ENCODE measurements around the gene EEF1AKMT2.
A peak's percentile ranks its signal among the peaks of the same experiment; 100 is the strongest.
"Not testable (repeated sequence)": the region's sequence is repeated elsewhere in the genome, so short reads cannot be mapped to it uniquely, and the experiment has no call there.

EEF1AKMT2 gene

DNA sequence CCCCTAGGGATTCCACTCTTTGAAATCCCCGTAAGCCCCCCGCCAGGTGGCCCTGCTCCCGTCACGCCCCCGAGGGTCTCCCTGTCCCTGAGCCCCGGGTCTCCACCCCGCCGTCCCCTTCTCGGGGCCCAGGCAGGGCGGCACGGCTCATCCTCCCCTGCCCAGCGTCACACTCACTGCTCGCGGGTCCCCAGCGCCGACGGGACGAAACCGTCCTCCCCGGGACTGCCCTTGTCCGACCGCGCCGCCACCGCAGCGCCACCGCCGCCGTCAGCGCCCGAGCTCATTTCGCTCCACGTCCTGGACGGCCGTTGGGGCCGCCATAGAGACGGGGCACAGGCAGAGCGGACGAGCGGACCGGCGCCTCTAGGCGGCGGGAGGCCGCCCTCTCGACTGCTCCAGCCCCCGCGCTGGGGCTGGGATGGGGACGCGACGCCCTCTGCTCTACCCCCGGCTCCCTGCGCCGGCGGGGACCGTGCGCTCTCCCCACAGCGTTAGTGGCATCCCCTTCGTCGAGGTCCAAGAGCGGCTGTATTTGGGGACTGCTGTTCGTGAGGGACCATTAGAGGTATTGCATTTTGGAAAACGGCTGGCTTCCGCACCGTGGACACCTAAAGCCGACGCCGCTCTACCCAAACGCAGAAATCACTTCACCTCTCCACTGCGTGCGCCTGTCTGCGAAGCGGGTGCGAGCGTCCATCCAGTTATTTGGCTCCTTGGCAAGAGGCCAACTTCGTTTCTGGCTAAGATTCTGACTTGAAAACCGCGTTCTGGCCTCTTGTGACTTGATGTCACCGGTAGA lies at the start of gene EEF1AKMT2:
TSS of gene EEF1AKMT2 (minus strand) at position 341 of the 802 bp plus-strand sequence. CDS start at position 287, 54 bp downstream.
- peak; percentile 68 for DNase-seq (ENCODE audit: low read depth)

DNA sequence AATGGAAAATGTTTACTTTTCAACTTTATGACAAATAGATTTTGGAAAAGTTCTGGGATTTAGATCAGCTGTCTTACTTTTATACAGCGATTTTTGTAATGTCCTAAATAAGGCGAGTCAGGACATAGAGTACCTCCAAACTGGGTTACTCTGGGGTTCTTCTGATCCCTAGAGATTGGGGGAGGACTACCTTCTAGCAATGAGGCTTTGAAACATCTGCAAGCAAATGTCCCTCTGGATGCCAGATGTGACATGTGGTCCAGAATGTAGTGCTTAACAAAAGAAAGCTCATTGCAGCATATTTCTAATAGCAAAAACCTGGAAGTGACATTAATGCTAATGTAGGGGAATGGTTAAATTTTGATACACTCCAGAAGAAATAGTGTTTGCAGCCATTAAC lies 46.0 kb upstream of the EEF1AKMT2 start:
- no peak for DNase-seq (ENCODE audit: low read depth)

DNA sequence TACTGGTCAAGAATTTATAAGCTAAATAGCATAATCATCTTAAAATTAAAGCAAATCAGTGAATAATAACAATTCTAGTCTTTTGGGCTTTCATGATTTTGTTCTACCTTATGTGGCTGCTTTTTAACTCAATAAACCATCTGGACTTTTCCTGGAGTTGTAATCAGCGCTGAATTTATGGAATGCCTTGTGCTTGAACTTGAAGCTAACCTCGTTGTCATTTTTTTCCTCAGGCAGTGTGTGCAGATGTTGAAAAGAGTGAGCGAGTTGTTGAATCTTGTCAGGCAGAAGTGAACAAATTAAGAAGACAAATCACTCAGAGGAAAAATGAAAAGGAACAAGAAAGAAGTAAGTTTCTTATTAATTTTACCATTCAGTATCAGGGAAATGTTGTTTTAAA lies 39.4 kb upstream of the EEF1AKMT2 start:
- DNase-seq (ENCODE audit: low read depth) = no peak

DNA sequence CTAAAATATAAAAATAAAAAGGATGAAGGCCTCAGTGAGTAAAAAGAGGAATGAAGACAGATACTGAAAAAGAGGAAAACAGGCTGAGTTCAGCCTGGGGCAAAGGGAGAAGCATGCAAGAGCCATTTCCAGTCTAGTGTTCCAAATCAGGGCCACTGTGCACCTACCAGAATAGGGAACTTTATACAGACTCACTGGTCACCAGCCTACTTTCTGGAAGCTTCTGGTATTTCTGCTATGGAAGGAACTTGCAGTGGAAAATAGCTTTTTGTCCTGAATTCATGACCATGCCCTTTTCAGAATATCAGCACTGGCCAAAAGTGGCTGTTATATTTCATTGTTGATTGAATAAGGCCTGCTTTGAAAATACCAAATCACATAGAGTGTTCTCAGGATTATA lies 38.8 kb upstream of the EEF1AKMT2 start:
- DNase-seq (ENCODE audit: low read depth) = no peak

DNA sequence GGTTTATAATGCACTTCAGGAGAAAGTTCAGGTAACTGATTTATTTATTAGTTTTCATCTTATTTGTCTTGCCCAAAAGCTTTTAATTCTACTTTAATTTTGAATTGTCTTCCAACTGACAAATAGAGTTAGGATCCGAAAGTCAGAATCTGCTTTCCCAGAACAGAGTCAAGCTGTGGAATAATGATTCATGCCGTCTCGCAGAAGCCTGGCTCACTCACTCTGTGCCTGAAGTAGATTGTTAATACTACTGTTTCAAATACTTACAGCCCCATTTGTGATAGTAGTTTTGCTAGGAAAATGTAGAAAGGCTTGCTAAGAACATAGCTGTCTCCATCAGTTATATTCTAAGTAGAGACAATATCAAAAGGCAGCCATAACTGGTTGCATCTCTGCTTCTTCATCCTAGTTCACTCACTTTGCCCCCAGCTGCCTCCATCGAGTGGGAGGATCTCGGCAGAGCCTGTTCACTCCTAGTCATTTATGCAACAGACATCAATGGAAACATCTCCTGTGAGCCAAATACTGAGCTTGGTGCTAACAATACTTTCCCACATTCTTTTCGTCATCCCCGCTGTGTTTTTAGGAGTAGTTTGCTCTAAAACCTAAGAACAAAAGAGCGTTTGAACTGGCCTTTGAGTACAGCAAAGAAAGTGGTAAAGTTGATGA lies 37.9 kb upstream of the EEF1AKMT2 start:
- DNase-seq (ENCODE audit: low read depth) = no peak

DNA sequence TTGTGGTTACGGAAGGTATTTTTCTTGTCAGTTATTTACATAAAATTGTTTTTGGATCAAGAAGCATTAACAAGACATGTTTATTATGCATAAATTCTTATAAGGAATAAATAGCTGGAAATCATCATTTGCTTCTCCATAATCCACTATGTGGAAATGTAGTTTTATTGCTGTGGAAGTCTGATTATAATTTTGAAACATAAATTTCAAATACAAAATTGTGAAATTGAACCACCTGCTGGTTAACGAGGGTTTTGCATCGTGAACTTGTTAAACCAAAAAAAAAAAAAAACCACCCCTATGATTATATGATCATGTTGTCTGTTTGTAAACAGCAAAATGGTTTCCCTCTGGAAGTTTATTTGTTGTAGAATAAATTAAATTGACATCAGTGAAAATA lies 35.8 kb upstream of the EEF1AKMT2 start:
- no peak for DNase-seq (ENCODE audit: low read depth)

DNA sequence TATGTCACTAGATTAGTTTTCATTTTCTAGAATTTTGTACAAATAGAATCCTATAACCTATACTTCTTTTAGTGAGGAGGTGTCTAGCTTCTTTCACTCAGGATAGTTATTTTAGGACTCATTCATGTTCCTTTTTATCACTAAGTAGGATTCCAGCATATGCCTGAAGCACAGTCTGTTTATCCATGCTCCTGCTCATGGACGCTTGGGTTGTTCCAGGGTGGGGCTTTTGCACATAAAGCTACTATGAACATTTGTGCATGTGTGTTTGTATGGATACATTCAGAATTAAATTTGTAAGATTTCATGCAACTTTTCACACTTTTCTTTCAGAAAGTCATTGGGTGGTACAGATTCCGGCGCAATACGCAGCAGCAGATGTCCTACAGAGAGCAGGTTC lies 34.6 kb upstream of the EEF1AKMT2 start:
- DNase-seq (ENCODE audit: low read depth) = no peak

DNA sequence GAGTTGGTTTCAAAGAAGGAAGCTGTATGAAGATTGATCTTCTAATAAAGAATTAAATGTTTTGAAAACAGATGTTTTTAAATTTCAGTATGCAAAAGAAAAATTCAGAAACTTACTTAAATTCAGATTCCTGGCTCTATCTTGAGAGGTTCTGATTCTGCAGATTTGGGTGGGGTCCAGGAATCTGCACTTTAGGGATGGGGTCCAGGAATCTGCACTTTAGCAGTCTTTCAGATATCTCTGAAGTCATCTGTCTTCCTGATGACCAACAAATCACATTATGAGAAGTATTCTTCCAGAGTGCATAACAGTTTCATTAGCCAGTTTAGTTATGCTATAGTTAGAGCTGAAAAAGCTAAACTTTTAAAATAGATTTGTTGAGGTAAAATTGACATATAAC lies 34.0 kb upstream of the EEF1AKMT2 start:
- no peak for DNase-seq (ENCODE audit: low read depth)

DNA sequence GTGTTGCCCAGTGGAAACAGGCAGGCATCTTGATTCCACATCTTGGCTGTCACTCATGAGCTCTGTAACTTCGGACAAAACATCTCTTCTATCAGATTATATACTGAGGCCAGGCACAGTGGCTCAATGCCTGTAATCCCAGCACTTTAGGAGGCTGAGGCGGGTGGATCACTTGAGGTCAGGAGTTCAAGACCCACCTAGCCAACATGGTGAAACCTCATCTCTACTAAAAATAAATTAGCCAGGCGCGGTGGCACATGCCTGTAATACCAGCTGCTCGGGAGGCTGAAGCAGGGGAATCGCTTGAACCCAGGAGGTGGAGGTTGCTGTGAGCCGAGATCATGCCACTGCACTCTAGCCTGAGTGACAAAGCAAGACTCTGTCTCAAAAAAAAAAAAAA lies 33.2 kb upstream of the EEF1AKMT2 start:
- DNase-seq (ENCODE audit: low read depth) = not testable (repeated sequence)

DNA sequence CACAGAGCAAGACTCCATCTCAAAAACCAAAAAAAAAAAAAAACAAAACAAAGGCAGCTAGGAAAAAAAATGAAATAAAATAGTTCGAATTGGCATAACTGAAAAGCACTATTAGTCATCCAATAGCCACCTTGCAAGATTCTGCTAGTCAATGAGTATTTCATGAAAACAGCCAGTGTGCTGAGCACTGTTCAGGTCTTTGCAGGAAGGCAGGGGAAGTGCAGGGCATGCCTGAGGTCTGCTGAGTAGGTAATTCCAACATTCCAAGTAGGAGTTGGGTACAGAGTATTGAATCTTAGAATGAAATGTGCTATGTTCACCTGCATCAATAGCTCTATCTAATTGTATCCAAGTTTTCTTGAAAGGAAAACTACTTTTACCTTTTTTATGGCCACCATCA lies 32.8 kb upstream of the EEF1AKMT2 start:
- DNase-seq (ENCODE audit: low read depth) = no peak

DNA sequence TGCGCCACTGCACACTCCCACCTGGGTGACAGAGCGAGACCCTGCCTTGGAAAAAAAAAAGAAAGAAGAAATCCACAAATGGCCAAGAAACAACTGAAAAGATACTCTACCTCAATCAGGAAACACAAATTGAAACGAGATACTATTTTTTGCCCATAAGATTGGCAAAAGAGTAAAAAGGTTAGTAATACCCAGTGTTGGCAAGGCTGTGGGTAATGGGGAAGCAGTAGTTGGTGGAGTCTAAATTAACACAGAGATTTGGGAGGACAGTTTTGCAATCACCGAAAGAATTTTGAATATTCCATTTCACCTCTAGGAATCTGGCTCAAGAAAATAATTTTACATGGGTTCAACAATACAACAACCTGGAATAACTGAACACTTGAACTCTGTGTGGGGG lies 29.8 kb upstream of the EEF1AKMT2 start:
- no peak for DNase-seq (ENCODE audit: low read depth)

DNA sequence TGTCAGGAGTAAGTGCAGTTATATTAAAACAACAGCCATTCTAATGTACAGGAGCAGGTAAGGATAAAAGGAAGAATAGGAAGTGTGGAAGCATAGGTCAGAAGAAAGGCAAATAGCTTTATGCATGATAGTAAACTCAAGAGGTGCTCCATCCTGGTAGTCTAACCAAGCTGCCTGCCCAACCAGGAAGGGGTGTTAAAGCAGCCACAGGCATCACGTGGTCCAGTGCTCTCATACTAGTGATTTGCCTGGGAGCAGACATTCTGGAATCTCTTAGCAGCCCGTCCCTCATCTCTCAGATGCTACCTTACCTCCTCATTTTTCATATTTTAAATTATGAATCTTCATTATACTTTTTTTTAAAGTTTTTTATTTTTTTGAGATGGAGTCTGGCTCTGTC lies 28.4 kb upstream of the EEF1AKMT2 start:
- DNase-seq (ENCODE audit: low read depth) = no peak

DNA sequence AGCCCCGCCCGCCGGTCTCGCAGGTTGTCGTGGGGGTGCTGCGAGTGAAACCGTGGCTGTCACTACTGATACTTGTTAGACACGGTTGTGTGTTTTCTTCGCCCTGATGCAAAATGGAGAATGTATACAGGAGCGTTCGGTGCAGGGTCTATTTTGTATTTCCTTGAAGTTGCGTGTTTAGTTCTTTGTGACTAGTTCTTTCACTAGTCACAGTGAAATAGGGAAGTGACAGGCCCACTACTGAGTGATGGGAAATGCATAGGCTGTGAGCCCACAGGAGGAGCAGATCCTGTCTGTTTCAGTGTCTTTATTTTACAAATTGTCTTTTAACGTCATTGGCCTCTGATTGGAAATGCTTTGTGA lies 10.6 kb upstream of the EEF1AKMT2 start:
- DNase-seq (ENCODE audit: low read depth) = no peak

DNA sequence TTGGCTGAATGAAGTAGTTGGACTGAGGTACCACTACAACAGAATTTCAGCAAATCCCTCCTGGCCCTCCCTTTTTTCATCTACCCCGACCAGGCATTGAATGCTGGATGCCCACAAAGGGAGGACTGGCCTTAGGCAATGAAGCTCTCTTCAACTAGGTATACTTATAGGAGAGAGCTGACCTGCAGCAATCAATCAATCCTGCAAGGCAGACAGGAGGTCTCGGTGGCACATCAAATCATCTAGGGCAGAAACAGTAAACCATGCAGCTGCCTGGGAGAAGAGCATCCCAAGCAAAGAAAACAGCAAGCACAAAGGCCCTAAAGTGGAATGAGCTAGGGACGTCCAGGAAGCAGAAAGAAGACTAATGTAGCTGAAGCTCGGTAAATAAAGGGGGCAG lies 7.5 kb upstream of the EEF1AKMT2 start:
- DNase-seq (ENCODE audit: low read depth) = no peak

DNA sequence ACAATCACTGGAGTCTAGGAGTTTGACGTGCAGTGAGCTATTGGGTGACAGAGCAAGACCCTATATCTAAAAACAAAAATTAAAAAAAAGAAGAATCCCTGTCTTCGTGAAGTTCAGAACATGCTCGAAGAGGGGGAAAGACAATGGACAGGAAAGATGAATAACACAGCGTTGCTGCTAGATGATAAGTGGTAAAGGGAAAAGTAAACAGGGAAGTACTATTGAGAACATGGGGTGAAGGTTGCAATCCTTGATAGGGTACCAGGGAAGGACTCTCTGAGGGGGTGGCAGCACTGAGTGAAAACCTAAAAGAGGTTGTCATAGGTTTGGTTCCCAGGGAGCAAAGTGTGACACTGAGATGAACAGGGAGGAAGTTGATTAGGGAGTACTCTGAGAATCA lies 7.1 kb upstream of the EEF1AKMT2 start:
- DNase-seq (ENCODE audit: low read depth) = no peak

DNA sequence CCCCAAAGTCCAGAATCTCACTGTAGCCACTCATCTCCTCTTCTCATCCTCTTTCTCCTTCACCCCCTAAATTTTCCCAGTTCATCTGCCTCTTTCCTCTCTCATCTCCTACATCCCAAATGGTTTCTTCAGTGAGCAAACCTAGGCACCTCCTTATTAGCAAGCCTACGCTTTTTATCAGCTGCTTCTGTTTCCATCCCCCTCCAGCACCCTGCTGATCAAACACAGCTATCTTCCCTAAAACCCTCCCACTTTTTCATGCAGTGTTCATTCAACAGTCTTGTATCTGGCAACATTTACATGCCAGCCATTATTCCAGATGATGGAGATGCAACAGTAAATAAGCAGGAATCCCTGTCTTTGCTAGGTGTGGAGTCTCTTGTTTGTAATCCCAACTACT lies 6.7 kb upstream of the EEF1AKMT2 start:
- no peak for DNase-seq (ENCODE audit: low read depth)

DNA sequence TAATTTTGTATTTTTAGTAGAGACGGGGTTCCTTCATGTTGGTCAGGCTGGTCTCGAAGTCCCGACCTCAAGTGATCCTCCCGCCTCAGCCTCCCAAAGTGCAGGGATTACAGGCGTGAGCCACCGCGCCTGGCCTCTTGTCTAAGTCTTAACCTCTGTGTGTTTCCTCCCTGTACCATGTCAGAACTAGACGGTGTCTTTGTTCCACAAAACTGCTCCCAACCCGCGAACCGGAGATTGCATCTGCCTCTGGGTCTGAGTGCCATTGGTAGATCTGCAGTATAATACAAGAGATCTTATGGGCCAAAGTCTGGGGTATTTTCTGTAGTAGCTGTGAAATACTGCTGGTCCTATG lies 1.3 kb upstream of the EEF1AKMT2 start:
- no peak for DNase-seq (ENCODE audit: low read depth)

DNA sequence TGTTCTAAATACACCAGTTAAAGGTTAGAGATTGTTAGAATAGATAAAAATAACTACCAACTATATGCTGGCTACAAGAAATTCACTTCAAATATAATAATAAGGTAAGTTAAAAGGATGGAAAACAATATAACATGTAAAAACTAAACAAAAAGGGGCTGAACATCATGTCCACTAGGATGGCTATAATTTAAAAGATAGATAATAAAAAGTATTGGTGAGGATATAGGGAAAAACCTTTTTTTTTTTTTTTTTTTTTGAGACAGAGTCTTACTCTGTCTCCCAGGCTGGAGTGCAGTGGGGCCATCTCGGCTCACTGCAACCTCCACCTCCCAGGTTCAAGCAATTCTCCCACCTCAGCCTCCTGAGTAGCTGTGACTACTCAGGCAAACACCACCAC lies 8.8 kb downstream of the EEF1AKMT2 start:
- DNase-seq (ENCODE audit: low read depth) = not testable (repeated sequence)

DNA sequence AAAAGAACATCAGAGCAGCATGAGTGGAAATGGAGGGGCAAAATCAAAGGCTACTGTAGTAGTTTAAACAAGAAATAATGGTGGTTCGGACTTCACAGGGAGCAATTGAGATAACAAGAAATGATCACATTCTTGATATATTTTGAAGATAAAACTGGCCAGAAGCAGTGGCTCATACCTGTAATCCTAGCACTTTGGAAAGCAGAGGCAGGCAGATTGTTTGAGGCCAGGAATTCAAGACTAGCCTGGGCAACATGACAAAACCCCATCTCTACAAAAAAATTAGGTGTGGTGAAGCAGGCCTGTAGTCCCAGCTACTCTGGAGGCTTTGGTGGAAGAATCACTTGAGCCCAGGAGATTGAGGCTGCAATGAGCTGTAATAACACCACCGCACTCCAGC lies 22.9 kb downstream of the EEF1AKMT2 start:
- DNase-seq (ENCODE audit: low read depth) = no peak

DNA sequence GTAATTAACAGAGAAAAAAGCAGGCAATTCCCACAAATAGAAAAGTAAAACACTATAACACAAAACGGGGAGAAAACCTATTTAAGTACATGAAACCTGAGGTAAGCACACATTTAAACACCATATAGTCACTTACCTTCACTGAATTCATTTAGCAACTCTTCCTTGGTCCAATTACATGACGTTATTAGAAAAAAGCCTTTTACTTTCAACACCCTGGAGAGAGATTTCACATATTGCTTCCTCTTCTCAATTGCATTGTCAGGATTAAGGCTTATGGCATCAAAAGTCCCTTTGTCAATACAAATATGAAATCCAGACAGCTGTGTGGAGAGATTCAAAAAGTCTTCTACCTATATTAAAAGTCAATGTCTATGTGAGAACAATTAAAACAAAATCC lies 26.4 kb downstream of the EEF1AKMT2 start:
- DNase-seq (ENCODE audit: low read depth) = no peak

DNA sequence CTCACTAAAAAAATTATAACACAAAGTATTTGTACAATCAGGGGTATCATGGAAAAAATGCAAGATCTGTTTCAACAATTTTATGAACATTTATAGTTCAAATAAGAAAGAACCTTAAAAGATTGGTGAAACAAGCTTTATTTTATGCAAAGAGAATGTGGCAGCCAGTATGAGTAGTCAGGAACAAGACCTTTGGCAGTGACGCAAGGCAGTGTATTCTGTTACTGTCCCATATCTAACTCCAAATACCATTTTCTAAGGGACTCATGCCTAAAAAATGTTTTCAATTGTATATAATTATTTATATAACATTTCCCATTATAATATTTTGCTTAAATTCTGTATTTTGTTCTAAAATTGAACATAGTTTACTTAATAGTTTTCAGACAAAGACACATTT lies 28.4 kb downstream of the EEF1AKMT2 start:
- no peak for DNase-seq (ENCODE audit: low read depth)

DNA sequence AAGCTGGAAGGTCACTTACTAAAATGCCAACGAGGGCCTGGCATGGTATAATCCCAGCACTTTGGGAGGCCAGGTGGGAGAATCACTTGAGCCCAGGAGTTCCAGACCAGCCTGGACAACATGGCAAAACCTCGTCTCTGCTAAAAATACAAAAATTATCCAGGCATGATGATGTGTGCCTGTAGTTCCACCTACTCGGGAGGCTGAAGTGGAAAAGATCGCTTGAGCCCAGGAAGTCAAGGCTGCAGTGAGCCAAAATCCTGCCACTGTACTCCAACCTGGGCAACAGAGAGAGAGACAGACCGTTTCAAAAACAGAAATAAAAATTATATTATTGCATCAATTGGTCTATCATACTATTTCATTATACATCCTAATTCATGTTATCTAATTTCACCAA lies 29.4 kb downstream of the EEF1AKMT2 start:
- DNase-seq (ENCODE audit: low read depth) = no peak

DNA sequence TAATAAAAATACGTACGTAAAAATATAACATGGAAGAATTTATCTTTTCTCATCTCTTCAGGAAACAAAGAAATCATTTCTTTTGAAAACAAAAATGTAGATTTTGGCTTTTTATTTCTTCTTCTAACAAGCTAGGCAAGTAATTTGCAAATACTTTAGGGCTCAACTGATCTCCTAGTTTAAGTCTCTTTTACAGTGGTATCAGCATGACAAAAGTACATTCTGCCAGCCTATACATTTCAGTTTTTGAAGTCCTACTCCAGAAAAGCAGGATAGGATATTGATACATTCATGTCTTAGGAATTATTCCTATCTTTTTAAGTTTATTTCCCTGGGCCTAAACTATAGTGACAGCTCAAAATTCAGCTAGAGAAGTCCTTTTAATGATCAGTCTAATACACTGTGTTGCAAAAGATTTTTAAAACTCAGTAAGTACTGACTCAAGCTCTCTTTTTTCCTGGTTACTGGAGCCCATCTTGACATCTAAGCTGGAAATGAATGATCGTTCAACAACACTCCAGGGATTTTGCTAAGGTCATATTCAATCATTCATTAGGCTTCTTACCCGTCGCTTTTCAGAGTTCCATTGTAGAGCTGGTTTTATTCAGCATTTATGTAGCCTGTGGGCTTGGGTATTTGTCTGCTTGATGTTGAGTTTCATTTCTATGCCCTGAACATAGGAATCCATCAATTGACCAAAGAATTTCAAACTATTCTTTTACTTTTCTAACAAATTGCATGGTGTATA lies 35.4 kb downstream of the EEF1AKMT2 start:
- DNase-seq (ENCODE audit: low read depth) = no peak
